ENCODE measurements around the gene C17orf113.
"Not testable (repeated sequence)": the region's sequence is repeated elsewhere in the genome, so short reads cannot be mapped to it uniquely, and the experiment has no call there.

Gene C17orf113

DNA sequence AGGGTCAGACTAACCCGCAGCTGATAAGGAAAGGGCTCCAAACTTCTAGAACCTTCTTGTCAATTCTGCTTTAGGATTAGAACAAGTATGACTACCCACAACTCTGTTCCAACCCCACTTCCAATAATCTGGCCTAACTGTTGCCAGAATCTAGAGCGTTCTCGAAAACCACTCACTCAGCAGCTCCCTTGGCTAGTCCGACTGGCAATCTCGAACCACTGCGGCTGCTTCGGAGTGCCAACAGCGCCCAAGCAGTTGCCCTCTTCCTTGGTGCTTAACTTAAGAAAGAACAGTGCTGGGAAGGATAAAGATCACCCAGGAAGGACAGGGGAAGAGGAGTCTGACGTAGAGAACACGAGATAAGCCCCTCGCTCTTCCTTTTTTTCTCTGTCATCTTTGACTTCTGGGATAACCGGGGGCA lies 34.0 kb downstream of the C17orf113 start:
- peak in 1 of 5 donors; percentile 24 for DNase-seq

DNA sequence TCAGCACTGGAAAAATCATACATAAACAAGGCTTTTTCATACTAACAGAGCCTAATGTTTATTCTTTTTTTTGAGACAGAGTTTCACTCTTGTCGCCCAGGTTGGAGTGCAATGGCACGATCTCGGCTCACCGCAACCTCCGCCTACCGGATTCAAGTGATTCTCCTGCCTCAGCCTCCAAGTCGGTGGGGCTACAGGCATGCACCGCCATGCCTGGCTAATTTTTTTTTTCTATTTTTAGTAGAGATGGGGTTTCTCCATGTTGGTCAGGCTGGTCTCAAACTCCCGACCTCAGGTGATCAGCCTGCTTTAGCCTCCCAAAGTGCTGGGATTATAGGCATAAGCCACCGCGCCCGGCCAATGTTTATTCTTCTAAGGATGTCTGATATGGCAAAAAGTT lies 36.7 kb downstream of the C17orf113 start:
- not testable (repeated sequence) for DNase-seq

DNA sequence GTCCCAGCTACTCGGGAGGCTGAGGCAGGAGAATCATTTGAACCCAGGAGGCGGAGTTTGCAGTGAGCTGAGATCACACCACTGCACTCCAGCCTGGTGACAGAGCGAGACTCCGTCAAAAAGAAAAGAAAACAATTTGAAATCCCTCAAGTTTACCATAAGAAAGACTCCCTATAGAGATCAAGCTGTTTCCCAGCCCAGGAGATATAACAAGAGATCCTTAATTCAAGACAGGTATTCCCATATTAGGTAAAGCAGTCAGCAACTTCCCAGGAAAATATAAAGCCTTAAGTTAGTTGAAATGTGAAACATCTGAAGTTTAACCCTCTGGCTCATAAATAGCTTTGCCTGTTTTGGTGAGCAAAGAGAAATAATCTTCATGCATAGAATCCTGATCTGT lies 38.0 kb downstream of the C17orf113 start:
- not testable (repeated sequence) for DNase-seq

DNA sequence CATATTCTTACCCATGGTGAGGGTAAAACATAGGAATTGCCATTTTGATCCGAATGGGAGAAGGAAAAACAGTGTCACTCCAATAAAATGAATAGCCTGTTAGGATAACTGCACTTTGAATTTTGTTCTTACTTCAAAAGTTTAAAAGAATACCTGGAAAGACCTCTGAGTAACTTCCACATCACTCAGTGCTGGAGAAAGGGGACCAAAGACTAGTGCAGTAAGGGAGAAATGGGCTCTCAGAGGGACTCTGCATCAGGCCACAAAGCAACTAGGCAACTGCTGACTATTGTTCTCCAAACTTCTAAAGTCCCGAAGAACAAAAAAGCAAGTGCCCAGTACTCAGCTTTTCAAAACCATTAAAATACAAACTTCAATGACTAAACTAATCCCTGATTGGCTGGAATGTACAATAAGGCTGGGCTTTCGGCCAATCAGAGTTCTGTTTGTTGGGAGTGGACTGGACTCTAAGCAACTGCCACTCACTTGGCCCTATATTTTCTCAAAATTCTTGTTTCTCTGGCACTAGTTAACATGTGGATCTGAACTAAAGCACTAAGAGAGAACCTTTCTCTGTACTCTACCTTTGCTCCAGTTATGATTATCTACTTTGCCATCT lies 39.4 kb downstream of the C17orf113 start:
- no peak for DNase-seq

DNA sequence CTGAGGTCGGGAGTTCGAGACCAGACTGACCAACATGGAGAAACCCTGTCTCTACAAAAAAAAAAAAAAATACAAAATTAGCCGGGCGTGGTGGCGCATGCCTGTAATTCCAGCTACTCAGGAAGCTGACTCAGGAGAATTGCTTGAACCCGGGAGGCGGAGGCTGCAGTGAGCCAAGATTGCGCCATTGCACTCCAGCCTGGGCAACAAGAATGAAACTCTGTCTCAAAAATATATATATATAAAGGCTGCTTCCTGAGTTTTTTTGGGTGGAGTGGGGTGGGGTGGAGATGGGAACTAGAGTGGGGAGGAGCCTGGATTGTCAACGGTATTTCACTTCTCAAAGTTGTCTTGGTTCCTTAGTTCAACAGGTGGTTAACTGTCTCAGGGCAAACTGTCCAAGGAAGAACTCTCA lies 40.1 kb downstream of the C17orf113 start:
- DNase-seq = not testable (repeated sequence)

DNA sequence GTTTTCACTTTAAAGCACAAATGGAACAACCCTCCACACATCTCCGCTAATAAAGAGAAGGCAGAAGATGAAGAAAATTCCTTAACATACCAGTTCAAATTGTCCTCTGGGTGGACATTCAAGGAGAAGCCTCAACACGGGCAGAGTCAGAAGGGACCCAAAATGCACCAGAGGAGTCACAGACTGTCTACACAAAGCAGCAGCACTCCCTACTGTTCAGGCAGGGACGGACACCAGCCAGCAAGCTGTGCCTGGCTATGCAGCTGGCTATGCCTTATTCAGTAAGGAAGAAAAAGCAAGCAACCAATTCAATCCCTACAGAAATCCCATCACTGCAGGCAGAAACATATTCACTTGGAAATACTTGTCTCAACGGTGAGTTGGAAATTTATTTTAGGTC lies 41.2 kb downstream of the C17orf113 start:
- no peak for DNase-seq

DNA sequence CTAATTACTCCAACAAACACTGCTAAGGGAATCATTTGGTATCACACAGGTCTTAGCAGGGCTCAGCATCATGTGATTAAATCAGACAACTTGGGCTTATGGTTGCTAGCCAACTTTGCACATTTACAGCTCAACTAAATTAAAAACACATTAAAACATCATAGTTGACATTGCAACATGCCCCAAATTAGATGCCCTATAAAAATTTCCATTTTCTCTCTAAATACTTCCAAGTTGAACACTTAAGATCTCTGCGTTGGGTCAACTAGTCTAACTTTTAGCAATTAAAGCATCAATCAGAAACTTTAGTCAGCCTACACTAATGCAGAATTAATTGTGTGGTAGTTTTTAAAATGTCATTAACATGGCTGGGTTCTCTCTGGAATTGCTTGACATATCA lies 45.2 kb downstream of the C17orf113 start:
- no peak for DNase-seq

DNA sequence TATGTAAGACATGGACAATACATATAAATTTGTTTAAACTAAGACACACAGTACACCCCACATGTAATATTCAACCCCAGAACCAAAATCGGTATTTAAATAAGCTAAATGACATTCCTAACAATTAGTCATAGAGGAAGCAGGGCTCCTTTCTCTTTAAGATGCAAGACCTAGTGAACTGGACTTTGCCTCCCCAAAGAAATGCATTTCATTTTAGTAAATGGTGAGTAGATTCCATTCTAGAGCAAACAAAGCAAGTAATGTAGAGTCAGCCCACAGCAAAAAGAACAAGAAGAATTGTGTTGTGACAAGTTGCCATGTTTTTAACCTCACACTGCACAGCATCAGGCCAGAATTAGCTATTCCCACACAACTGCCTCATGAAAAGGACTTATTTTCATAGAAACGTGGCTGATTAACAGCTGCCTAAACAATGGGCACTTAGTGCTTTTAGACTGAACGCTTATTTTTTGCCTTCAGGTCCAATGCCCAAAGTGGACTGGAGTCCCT lies 47.6 kb downstream of the C17orf113 start:
- no peak for DNase-seq

DNA sequence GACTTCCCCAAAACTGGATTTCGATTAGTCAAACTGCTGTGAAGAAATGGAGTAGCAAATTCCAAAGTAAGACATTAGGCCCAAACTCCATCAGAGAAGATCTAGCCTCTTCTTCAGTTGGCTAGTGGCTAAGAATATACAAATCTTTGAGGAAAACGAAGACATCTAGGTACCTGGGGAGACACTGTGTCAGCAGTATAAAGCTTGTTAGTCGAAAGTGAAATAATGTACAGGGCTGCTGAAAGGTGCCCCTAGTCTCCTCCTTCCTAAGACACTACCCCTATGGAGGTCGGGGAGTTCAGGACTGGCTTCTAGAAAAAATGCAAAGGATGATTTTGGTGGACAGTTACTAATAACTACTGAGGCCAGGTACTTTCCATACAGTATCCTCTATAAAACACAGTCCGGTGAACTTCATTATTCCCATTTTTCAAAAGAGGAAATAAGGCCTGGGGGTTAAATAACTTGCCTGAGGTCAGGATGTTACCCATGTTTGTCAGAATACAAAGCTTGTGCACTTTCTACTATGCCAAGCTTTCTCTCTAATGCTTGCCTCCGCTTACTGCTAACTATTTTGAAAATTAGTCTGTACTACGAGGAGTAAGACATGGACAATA lies 48.1 kb downstream of the C17orf113 start:
- no peak for DNase-seq

DNA sequence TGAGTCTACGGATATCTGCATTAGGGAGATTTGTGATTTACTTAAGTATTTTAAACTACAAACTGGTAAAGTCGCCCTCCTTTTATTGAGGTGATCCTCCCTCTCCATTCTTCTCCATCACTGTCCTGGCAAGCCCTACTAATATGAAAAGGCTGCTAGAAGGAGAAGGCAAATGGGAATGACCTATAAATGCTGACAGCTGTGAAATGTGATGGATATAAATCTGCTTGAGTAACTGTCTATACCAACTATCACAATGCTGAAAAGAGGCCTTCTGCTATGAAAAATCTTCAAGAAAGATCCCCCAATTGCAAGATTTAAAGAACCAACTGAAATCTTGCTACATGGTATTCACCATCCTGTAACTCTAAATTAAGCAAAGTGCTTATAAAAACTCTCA lies 48.7 kb downstream of the C17orf113 start:
- no peak for DNase-seq

DNA sequence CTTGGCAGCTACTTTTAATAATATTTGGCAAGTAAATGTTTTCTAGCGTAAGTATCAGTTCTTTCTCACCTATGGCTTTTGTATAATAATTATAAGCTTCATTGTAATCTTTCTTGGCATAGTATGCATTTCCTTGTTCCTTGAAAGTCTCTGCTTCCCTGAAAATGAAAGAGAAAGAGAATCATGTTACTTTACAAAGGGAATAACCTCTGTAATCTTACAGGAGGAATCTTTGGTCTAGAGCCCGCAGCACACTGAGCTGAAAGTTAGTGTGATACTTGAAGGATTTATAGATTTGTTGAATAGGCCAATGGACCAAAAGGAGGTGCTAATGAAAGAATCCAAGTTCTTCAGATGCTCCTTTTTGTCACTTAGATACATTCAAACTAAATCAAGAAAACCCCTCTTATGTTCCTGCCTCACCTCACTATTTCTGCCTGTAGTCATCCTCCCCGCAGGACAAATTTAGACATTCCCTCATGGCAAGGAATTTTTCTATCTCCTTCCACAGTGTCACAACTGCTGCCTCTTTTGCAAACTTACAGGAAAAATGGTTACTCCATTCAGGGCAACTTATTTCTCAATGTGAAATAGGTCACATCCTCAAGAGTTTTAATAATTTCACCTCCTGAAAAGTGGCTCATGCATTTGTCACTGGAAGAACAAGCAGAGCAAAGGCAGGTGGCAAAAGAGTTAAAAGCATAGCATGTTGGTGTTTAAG lies 49.8 kb downstream of the C17orf113 start:
- DNase-seq = no peak

DNA sequence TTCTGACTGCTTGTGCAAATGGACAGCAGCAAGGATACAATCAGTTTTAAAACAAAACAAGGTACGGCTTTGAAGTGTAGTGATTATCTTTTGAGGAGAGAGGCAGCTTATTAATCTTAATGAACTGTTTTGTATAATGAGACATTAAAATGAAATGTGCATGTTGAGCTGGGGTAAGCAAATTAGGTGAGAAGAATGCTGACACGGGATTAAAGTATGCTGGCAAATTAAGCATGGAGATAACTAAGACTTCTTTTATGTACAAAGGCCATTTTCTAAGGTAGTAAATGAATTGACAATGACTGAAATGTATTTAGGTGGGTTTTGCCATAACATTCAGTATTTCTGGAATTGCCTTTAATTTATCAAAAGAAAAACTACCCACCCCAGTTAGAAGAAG lies 51.9 kb downstream of the C17orf113 start:
- no peak for DNase-seq

DNA sequence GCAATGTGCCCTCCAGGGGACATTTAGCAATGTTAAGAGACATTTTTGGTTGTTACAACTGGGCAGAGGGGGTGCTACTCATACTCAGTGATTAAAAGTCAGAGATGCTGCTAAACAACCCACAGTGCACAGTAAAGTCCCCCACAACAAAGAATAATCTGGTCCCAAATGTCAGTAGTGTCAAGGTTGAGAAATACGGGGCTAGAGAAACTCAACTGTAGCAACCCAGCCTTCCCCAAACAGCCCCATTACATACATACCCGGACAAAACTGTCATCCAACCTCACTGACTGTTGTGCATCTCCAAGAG lies 53.6 kb downstream of the C17orf113 start:
- DNase-seq = no peak

DNA sequence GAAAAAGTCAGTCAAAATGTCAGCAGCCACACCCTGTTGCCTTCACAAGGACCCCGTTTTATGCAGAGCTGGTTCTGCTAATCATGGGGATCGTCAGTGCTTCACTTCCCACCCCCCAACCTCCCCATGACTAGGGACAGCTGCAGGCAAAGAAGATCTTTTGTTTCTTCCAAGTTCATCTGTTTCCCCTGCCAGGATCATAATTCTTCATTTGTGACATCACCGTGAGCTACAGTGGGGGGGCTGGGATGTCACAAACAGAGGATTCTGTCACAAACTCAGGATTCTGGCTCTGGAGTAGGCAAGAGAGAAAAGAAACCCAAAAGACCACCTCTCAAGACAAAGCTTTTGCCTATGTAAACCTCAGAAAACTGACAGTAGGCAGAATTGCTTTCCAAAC lies 57.8 kb downstream of the C17orf113 start:
- no peak for DNase-seq

DNA sequence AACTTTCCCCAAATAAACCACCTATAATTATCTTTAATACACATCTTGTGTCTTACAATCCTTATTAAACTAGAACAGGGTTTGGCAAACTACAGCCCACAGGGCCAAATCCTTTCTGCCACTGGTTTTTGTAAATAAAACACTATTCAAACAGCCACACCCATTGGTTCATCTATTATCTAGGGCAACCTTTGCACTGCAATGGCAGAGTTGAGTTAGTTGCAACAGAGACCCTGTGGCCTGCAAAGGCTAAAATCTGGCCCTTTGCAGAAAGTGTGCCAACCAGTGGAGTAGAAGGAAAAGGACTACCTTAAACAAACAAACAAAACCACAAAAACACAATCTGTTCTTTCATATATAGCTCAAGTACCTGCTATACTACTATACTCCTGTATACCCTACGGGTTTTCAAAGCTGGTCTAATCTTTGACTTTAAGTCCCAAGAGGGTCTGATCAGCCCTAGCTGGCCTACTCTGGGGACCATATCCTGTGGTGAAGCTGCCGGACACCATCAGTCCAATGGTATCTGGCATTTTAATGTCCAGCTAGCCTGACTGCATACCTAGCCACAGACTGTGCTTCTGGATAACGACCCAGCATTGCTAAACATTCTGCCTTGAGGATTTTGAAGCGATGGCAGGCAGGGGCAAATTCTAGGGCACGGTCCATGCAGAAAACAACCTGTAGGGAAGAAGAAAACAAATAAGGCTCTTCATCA lies 60.5 kb downstream of the C17orf113 start:
- no peak for DNase-seq

DNA sequence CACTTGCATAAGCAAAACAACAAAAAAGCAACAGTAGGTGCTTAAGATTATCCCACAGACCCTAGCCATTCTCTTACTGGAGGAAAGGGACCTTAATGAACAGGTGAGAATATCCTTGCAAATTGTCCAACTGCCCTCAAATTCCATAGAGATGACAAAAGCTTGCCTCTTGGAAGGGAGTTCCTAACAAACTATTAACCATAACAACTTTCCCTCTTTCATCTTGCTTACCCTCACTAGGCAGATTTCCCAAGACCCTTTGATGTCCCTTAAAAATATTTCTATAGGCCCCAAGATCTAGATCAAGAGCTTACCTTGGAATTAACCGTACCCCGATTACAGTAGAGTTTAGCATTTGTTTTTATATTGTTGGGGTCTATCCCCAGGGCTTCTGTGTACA lies 62.0 kb downstream of the C17orf113 start:
- no peak for DNase-seq

Measured in T-helper 1 cell (primary cell).